LNCAP (cell line): Measurements from ENCODE around the gene VPS25.

Source experiments
- CTCF ChIP-seq: fragments of 450-650 bp; IDR thresholded peaks from 2 replicates; pipeline ENCODE4 v1.5.1; 2017; ENCODE audit warnings: mild to moderate bottlenecking

VPS25 gene

DNA sequence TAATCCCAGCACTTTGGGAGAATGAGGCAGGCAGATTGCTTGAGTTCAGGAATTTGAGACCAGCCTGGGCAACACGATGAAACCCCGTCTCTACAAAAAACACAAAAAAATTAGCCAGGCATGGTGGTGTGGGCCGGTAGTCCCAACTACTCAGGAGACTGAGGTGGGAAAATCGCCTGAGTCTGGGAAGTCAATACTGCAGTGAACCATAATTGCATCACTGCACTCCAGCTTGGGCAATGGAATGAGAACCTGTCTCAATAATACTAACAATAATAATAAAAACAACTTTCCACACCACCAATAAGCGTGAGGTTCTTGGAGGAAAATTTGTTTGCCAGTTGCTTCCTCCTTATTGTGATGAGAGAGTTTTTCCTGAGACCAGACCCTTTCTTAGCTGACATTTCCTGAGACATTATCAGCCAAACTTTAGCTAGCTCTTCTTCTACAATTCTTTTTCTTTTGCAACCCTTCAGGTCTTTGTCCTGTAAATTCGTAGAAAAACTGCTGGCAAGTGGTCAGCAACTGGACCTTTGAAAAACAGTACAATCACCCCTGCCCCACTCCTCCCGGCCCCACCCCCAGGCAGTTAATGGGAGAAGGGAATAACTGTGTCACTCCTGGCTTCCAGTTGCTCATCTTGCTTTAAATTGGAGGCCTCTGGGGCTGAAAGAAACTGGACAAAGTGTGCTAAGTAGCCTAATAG, 24.9 kb upstream of the VPS25 start:
- no peak for TF ChIP-seq CTCF

GRCh38 chr17:42748908-42749798, 24.1 kb upstream of the VPS25 start:
- TF ChIP-seq CTCF, result no peak

- no peak for TF ChIP-seq CTCF
Observed at GRCh38 chr17:42750739-42751344, 22.4 kb upstream of the VPS25 start.

- no peak for TF ChIP-seq CTCF
Observed at GRCh38 chr17:42751628-42752027, 21.6 kb upstream of the VPS25 start.

DNA sequence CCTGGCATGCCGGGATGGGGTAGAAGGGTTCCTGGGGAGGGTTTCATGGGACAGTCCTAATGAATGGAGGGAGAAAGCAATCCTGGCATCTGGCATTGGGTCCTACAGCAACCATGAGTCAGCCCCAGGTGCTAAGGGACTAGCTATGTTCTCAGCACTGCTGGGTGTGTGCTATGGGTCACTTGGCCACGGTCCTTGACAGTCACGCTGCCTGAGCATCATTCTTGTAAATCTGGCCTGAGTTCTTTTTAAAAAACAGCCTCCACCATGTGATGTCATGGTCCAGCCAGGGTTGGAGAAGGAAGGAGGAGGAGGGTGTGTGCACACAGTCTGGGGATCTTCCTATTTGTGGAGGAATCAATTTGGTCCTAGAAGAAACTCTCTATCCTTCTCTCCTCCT, 18.5 kb upstream of the VPS25 start:
- TF ChIP-seq CTCF, result no peak

GRCh38 chr17:42759982-42760651, 13.1 kb upstream of the VPS25 start:
- no peak for TF ChIP-seq CTCF
